Measurements from ENCODE around the gene NTN4. TPM values are rescaled to one million over a fixed set of nuclear protein-coding genes. Genes with fewer than 3 reads are reported as not detected.

The NTN4 gene
- total RNA-seq, 4 donors from 2014 or later = 33.5 to 103 (median 51.5) TPM

DNA sequence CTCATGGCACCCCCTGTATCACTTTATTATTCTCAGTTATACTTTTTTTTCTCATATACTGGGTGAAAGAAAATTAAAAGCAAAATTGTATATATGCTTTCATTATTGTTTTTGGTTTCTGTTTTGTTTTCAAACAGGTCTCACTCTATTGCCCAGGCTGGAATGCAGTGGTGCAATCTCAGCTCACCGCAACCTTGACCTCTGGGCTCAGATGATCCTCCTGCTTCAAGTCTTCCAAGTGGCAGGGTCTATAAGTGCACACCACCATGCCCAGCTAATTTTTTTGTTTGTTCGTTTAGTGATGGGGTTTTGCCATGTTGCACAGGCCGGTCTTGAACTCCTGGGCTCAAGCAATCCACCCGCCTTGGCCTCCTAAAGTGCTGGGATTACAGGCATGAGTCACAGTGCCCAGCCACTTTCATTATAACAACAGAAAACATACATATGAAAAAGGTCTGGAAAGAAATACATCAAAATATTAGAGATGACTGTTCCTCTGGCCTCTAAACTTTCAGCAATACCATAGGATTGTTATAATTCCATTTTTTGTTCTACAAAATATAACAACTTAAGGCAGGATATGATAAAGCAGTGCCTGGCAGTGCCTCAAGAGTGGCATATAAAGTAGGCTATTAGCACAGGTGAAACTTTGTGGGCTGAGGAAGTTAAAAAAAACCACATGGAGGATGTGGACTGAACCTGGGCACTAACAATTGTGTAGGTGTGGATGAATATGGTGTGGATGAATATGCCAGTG is 5.8 kb upstream of the NTN4 start:
- Histone ChIP-seq H3K36me3 (no peaks in the 10 kb centered on the region), H3K27me3 (no peaks in the 10 kb centered on the region), H3K27ac (no peak overlapping the region), H3K4me3 (no peak overlapping the region), H3K9me3 (no peaks in the 10 kb centered on the region), H3K4me1 (peaks cover 0 to 12% (median 3%) of the 10 kb centered on the region in 3 donors)
- ATAC-seq = no peak
- 85 to 91% methylated on average over 2 to 3 of the region's 4 CpGs for WGBS, 2 donors (ENCODE audit: low coverage in 1 of 2)
- TF ChIP-seq POLR2AphosphoS5 (IDR thresholded peaks at IDR 0.05) = no peak
- no peak for TF ChIP-seq EP300 (IDR thresholded peaks at IDR 0.05)
- TF ChIP-seq POLR2A (IDR thresholded peaks at IDR 0.05) = no peak
- TF ChIP-seq, protein P1, sequence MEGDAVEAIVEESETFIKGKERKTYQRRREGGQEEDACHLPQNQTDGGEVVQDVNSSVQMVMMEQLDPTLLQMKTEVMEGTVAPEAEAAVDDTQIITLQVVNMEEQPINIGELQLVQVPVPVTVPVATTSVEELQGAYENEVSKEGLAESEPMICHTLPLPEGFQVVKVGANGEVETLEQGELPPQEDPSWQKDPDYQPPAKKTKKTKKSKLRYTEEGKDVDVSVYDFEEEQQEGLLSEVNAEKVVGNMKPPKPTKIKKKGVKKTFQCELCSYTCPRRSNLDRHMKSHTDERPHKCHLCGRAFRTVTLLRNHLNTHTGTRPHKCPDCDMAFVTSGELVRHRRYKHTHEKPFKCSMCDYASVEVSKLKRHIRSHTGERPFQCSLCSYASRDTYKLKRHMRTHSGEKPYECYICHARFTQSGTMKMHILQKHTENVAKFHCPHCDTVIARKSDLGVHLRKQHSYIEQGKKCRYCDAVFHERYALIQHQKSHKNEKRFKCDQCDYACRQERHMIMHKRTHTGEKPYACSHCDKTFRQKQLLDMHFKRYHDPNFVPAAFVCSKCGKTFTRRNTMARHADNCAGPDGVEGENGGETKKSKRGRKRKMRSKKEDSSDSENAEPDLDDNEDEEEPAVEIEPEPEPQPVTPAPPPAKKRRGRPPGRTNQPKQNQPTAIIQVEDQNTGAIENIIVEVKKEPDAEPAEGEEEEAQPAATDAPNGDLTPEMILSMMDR (IDR thresholded peaks at IDR 0.05) = no peak

DNA sequence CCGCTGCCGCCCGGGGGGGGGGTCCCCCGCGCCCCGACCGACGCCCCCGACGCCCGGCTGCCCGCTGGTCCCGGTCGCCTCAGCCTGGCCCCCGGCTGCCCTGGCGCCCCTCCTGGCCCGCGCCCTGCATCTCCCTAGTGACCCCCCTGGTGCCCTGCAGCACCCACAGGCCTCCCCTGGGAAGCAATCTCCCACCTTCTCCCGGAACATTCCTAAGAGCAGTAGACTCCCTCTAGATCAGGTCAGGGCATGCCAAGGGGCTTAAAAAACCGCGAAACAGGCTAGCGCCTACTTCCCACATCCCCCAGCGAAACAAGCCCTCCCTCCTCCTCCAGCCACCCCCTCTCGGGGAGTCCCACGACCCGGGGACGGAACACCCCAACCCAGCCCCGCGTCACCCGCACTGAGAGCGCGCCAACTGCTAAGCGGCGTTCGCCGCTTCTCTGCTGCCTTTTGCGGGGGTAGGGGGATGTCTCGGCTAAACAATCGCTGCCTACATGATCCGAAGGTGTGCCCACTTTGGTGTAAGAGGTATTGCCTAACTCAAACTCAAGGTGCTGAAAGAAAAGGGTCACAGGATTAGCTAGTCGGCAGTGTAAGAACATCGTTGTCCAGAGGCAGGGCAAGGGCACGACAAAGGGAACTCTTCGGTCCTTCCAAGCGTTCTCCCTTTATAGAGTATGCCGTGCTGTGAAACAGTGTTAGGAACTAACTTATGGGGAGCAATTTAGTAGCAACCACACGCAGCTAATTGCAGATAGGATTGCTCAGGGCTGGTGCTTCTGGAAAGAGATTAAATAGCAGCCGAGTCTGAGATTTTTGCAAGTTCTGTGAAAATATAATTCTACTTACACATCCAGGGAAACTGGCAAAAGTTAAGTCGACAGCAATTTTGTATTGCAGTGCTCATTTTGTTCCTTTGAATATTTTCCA is 619 bp upstream of the NTN4 start:
- H3K4me3 ChIP-seq = peak overlapping the region; percentile 79 to 91
- 3 to 10% methylated on average over 9 to 20 of the region's 49 CpGs for WGBS, 2 donors (ENCODE audit: low coverage in 1 of 2)
- no peaks in the 10 kb centered on the region for H3K9me3 ChIP-seq
- peak; percentile 52 for ATAC-seq
- peaks cover 0 to 52% (median 13%) of the 10 kb centered on the region in 3 donors for H3K4me1 ChIP-seq
- no peak for TF ChIP-seq EP300 (IDR thresholded peaks at IDR 0.05)
- TF ChIP-seq POLR2AphosphoS5 (IDR thresholded peaks at IDR 0.05) = no peak
- TF ChIP-seq, protein P1 (IDR thresholded peaks at IDR 0.05) = peak in 1 of 4 experiments; percentile 11
- H3K36me3 ChIP-seq = peaks cover 0 to 6% of the 10 kb centered on the region in 2 donors
- peak overlapping the region; percentile 71 to 96 (median 95) for H3K27ac ChIP-seq
- H3K27me3 ChIP-seq = no peaks in the 10 kb centered on the region

DNA sequence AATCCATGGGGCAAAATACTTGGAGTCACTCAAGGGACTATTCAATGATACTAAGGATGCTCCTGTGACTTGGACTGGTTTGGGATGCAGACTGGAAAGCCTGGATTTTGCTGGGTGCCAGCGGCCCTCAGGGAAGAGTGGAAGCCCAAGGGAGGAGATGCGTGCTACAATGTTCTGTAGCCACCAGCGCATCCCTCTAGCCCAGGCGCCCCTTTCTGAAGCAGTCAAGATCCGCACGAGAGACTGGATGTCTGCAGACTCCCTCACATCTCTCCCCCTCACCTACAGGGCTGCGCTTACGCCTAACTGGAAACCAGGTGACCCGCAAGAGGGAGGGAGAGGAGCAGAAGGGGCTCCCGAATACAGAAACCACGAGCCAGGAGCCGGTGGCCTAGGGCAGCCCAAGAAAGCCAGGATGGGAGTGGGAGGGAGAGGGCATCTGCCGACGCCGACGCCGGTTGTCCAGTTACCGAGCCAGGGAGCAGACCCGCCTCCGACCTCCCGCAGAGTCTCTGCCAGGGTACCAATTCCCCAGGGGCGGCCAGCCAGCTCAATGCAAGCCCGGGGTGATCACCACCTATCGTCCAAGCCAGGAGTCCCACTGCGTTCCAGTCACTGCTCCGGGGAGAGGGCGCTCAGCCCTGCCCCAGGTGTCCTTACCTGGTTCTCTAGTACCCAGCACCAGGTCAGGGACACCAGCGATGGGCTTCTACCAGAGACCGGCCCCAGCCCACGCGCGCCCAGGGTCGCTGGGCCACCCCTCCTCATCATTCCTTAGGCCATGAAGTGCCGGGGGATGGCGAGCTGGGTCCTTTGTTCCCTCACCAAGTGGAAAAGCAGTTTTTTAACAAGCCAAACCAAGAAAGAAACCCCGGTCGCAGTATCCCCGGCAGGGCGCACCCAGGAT is 1.2 kb downstream of the NTN4 start:
- Histone ChIP-seq H3K9me3 (no peaks in the 10 kb centered on the region), H3K27ac (peak overlapping the region; percentile 54 to 96 (median 95)), H3K36me3 (peaks cover 0 to 6% of the 10 kb centered on the region in 2 donors), H3K4me1 (peaks cover 0 to 65% (median 19%) of the 10 kb centered on the region in 3 donors), H3K4me3 (peak overlapping the region; percentile 79 to 91), H3K27me3 (no peaks in the 10 kb centered on the region)
- WGBS, 2 donors (ENCODE audit: low coverage in 1 of 2) = 10 to 27% methylated on average over 6 to 11 of the region's 39 CpGs
- TF ChIP-seq, protein P1 (IDR thresholded peaks at IDR 0.05) = peak in 1 of 4 experiments; percentile 11
- TF ChIP-seq POLR2AphosphoS5 (IDR thresholded peaks at IDR 0.05) (no peak), EP300 (IDR thresholded peaks at IDR 0.05) (no peak), POLR2A (IDR thresholded peaks at IDR 0.05) (no peak)
- ATAC-seq = no peak

DNA sequence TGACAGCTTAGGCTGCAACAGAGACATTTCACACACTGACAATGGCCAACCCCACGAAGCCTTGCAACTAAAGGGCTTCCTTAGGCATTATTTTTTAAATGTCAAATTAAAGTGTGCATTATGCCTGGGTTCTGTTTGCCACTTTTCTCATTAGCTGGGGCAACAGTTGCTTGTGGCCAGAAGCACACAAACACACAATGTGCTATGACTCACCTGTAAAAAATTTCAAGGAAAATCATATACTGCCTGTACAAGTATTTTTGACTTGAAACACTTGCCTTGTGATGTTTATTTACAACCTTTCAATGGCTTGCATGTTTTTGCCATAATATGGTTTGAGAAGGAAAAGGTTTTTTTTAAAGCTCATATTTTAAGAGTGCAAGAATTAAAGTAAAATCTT is 1.9 kb downstream of the NTN4 start:
- peaks cover 0 to 73% (median 19%) of the 10 kb centered on the region in 3 donors for H3K4me1 ChIP-seq
- peak overlapping the region in 1 of 2 donors; percentile 91 for H3K4me3 ChIP-seq
- no peaks in the 10 kb centered on the region for H3K9me3 ChIP-seq

More for the DNA sequence above, 1.9 kb downstream of the NTN4 start:
- Histone ChIP-seq H3K36me3 (peaks cover 0 to 6% of the 10 kb centered on the region in 2 donors), H3K27me3 (no peaks in the 10 kb centered on the region), H3K27ac (peak overlapping the region in 1 of 4 donors; percentile 96)
- 43 to 50% methylated on average over 1 of the region's 1 CpG for WGBS, 2 donors (ENCODE audit: low coverage in 1 of 2)
- ATAC-seq = no peak
- no peak for TF ChIP-seq EP300 (IDR thresholded peaks at IDR 0.05)
- TF ChIP-seq, protein P1 (IDR thresholded peaks at IDR 0.05) = no peak
